ENCODE results near the gene DDAH2.

GRCh38 chr6:31765910-31766794 lies 37.1 kb upstream of the DDAH2 start:
- TF ChIP-seq POLR2AphosphoS5 (IDR thresholded peaks at IDR 0.05) = no peak
- TF ChIP-seq CTCF (IDR thresholded peaks at IDR 0.05) = no peak
- TF ChIP-seq POLR2A (IDR thresholded peaks at IDR 0.05) = no peak
- no peak for TF ChIP-seq EP300 (IDR thresholded peaks at IDR 0.05)
